HG03060 (cell line): ENCODE measurements around the gene APOC3.

ENCODE experiments used
- ATAC-seq: cut with Tn5 transposase; IDR thresholded peaks from one replicate; pipeline ENCODE4 v1.9.1; 2021; ENCODE audit warnings: low read depth, moderate number of reproducible peaks; ENCODE audit not compliant: unreplicated experiment

The APOC3 gene

GRCh38 chr11:116869610-116870009, 39.9 kb downstream of the APOC3 start:
- no peak for ATAC-seq

GRCh38 chr11:116870054-116870453, 40.3 kb downstream of the APOC3 start:
- no peak for ATAC-seq

DNA sequence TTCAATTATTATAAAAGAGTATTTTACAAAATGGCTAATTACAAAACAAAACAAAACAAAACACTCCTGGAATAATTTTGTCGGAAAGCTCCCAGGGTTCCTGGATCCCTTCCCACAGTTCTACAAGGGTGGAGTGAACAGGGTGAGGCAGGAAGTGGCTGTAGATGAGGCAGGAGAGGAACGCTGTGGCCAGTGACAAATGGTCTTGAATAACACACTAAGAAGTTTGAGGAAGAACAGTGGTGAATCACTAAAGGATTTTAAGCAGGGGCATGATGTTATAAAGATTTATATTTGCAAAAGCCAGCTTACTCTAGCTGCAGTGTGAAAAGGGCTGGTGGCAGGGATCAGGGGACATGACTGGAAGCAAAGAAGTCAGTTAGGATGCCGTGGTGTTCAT, 41.5 kb downstream of the APOC3 start:
- no peak for ATAC-seq

GRCh38 chr11:116873381-116873780, 43.7 kb downstream of the APOC3 start:
- no peak for ATAC-seq

DNA sequence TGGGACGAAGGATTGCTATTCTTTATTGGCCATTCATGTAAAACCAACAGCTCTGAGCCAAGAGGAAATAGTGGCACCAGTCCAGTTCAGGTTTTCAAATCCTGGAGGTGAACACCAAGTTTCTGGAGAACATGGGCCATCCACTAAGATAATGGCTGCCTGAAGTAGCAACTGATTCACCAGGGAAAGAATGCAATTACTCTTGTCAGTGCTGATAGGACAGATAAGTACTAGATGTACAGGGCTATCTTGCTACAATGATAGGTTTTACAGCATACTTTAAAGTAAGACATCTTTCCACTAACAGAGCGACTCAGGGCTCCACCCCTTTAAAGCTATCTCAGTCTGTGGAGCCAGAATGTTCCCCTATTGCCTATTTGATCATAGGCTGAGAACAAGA, 44.5 kb downstream of the APOC3 start:
- ATAC-seq, result no peak

- ATAC-seq, result no peak
These were observed 45.5 kb downstream of the APOC3 start for GRCh38 chr11:116875194-116875593.

DNA sequence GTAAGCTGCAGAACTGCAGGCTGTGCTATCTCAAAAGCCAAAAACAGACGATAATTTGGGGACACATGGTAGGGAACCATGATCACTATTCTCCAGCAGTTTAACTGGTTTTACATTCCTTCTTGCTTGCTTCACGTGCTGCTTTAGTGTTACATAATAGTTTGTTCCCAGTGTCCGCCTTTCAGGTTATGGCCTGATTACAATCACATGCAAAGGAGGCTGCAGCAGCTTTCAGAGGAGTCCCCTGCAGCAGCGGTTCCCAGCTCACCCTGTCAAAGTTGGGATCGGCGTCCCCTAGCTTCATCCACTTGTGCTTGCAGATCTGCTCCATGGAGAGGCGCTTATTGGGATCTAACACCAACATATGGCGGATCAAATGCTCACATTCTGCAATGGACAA, 46.9 kb downstream of the APOC3 start:
- no peak for ATAC-seq

DNA sequence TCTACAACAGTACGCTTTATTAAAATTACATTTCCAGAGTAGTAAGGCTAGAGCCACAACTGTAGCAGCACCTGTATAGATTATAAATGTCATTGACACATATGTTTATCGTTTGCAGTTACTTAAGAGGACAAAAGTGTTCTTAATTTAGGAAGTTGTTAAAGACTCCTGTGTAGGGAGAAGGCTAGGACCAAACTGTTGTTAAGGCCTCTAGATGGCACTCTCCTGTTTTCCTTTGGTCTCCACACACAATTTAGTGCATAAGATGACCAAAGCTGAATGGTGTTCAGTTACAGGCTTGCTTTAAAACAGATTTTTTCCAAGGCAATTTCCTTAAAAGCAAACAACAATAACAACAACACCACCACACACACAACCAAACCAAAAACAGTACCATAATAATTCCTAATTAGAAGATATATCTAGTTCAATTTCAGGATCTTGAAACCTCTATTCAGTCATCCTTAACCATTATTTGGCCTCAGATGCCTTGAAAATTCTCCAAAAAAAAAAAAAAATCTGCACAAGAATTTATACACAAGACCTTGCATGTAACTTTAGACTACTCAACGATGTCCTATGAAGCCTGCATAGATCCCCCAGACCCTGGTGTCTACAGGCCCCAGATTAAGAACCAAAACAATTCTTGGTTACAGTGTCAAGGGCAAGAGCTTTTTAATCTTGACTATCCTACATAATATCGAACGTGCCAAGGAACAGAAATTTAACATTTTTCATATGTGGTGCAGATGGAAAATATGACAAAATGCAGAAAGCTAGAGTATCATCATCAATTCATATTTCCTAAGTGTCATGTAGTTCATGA, 50.3 kb downstream of the APOC3 start:
- no peak for ATAC-seq

DNA sequence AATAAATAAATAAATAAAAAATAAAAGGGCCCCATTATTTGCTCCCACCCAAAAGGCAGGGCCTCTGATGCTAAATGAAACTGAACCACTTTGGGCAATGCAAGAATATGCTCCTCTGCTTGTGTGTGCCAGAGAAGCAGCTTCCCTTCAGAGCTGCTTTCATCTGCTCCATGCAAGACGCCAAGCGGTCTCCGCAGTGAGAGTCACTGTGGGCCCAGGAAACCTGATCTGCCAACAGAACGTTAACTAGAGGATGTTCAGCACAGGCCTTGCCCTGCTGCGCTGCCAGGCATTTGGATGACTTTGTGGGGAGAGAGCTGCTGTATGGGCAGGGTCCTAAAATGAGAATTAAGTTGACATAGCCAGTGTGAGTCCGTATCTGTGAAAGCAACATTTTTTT, 51.4 kb downstream of the APOC3 start:
- no peak for ATAC-seq

GRCh38 chr11:116882386-116882785, 52.7 kb downstream of the APOC3 start:
- ATAC-seq, result no peak
